PC-3 (cell line): ENCODE data around the gene RPS6KA3.

Experiments
- CTCF ChIP-seq: fragments of 300-600 bp; sonication (generic); conservative IDR thresholded peaks from 2 replicates; pipeline ENCODE4 v1.5.1; 2017; ENCODE audit warnings: antibody characterized with exemption, low read depth, mild to moderate bottlenecking, low read length
- EZH2 ChIP-seq: fragments of 300-600 bp; sonication (generic); IDR thresholded peaks from one replicate; pipeline ENCODE4 v1.6.1; 2017; ENCODE audit warnings: antibody characterized with exemption, mild to moderate bottlenecking, low read length; ENCODE audit not compliant: unreplicated experiment

- TF ChIP-seq EZH2: no peak
- no peak for TF ChIP-seq CTCF
Observed at GRCh38 chrX:20149326-20149725, 117.4 kb downstream of the RPS6KA3 start.
